K562 (cell line): Measurements from ENCODE around the gene MRPL9. TPM values are rescaled to one million over a fixed set of nuclear protein-coding genes. Genes with fewer than 3 reads are reported as not detected.

Source experiments
- ATAC-seq: fragments of 200-7000 bp; cut with Tn5 transposase; 3 replicates; pipeline ENCODE4 v1.9.1; 2020; ENCODE audit warnings: moderate library complexity
- BruUV-seq: library from RNA; stranded (reverse); fragments of 400-500 nt; replicated peaks from 2 replicates; lab custom pipeline; 2021; lab: Mats Ljungman, UMichigan
- CTCF ChIA-PET: fragments of 300-600 bp; formaldehyde crosslinking; extraction: SDS; loops from one replicate; lab custom pipeline; 2021; ENCODE audit warnings: low intra/inter-chr PET ratio; lab: Yijun Ruan, JAX
- POLR2A ChIA-PET: fragments of 300-600, 350-650 bp; sonication (Branson Sonifier 250); formaldehyde crosslinking; extraction: SDS; loops from one replicate; lab custom pipeline; 2021; ENCODE audit warnings: antibody characterized with exemption, inconsistent platforms; lab: Yijun Ruan, JAX
- DNase-seq, 4 experiments: peaks; one replicate each; pipeline versions ENCODE4 v3.0.0 to v3.0.0-alpha.2; 2011 to 2018; ENCODE audit warnings: low spot score in 3 of 4, mixed read lengths in 3 of 4; ENCODE audit errors: extremely low read depth in 1 of 4
- FAIRE-seq: peaks from 2 replicates; lab custom pipeline; 2011; peaks lifted over from hg19 to GRCh38; lab: Jason Lieb, UNC
- H2AFZ ChIP-seq: 2 replicates; pipeline ENCODE4 v1.6.0; 2011; ENCODE audit warnings: low read depth, low read length, control low read depth, inconsistent platforms
- H3K27ac ChIP-seq: fragments of 200-600 bp; 3 replicates; pipeline ENCODE4 v1.8.0; 2011; ENCODE audit warnings: low read depth, mild to moderate bottlenecking, control low read depth, inconsistent platforms, low read length, moderate library complexity, mixed read lengths; ENCODE audit errors: extremely low read depth
- H3K27me3 ChIP-seq, 2 experiments: fragments of 300-600 bp in 1 of 2; 2 replicates in 1 of 2; 3 replicates in 1 of 2; pipeline versions ENCODE4 v1.6.0 to v1.8.0; 2011; ENCODE audit warnings: inconsistent platforms in 2 of 2, low read length in 2 of 2, mild to moderate bottlenecking in 1 of 2, mixed read lengths in 1 of 2, moderate library complexity in 1 of 2; ENCODE audit not compliant: control insufficient read depth in 2 of 2, insufficient read depth in 2 of 2
- H3K36me3 ChIP-seq: fragments of 300-600 bp; 3 replicates; pipeline ENCODE4 v1.8.0; 2011; ENCODE audit warnings: mild to moderate bottlenecking, low read length, inconsistent platforms; ENCODE audit not compliant: control insufficient read depth, insufficient read depth
- H3K4me1 ChIP-seq, 2 experiments: fragments of 200-600 bp in 1 of 2; replicated peaks in 1 of 2; 2 replicates in 1 of 2; 3 replicates in 1 of 2; pipeline versions ENCODE4 v1.5.1 to v1.8.0; 2011; ENCODE audit warnings: inconsistent platforms in 2 of 2, low read length in 2 of 2, mild to moderate bottlenecking in 1 of 2, mixed read lengths in 1 of 2, moderate library complexity in 1 of 2; ENCODE audit not compliant: control insufficient read depth in 2 of 2, insufficient read depth in 2 of 2
- H3K4me2 ChIP-seq: 2 replicates; pipeline ENCODE4 v1.6.1; 2011; ENCODE audit warnings: low read length, control low read depth, inconsistent platforms, mixed read lengths; ENCODE audit not compliant: insufficient read depth
- H3K4me3 ChIP-seq: fragments of 200-600 bp; sonication (generic), shearing (Covaris generic); 2 replicates; pipeline ENCODE4 v1.5.1; 2016; ENCODE audit warnings: control low read depth, inconsistent platforms
- H3K79me2 ChIP-seq: fragments of 200-600 bp; 3 replicates; pipeline ENCODE4 v1.8.0; 2011; ENCODE audit warnings: low read length, inconsistent platforms; ENCODE audit not compliant: control insufficient read depth, insufficient read depth
- H3K9ac ChIP-seq, 2 experiments: 2 replicates each; pipeline versions ENCODE4 v1.6.0 to v1.6.1; 2011; ENCODE audit warnings: low read depth in 2 of 2, low read length in 2 of 2, control low read depth in 1 of 2, inconsistent platforms in 1 of 2, mild to moderate bottlenecking in 1 of 2, mixed read lengths in 1 of 2; ENCODE audit not compliant: insufficient read depth in 1 of 2
- H3K9me1 ChIP-seq: one replicate; pipeline ENCODE4 v1.6.0; 2011; ENCODE audit warnings: inconsistent platforms, mild to moderate bottlenecking, low read length, moderate library complexity; ENCODE audit not compliant: control insufficient read depth, insufficient read depth
- H3K9me3 ChIP-seq: replicated peaks from 2 replicates; pipeline ENCODE4 v1.5.1; 2011; ENCODE audit warnings: low read depth, low read length, inconsistent platforms; ENCODE audit not compliant: control insufficient read depth, insufficient read depth
- H4K20me1 ChIP-seq: replicated peaks from 2 replicates; pipeline ENCODE4 v1.6.1; 2011; ENCODE audit warnings: low read length, inconsistent platforms, mixed read lengths; ENCODE audit not compliant: control insufficient read depth, insufficient read depth
- CTBP1 ChIP-seq: fragments of 450-650 bp; IDR thresholded peaks from 2 replicates; pipeline ENCODE4 v1.6.1; 2016; ENCODE audit warnings: borderline replicate concordance
- EWSR1 ChIP-seq: fragments of 450-650 bp; IDR thresholded peaks from 2 replicates; pipeline ENCODE4 v1.6.1; 2018; ENCODE audit warnings: borderline replicate concordance, mild to moderate bottlenecking, low read depth, moderate library complexity; ENCODE audit not compliant: partially characterized antibody
- KLF1 ChIP-seq: fragments of 450-650 bp; IDR thresholded peaks from 2 replicates; pipeline ENCODE4 v1.6.1; 2016; ENCODE audit warnings: missing genetic modification characterization, missing compliant biosample characterization
- LCOR ChIP-seq: sonication (generic); formaldehyde crosslinking; IDR thresholded peaks from 2 replicates; pipeline ENCODE4 v1.8.0; 2022; ENCODE audit warnings: mild to moderate bottlenecking, missing genetic modification reagents
- MAFF ChIP-seq: IDR thresholded peaks from 2 replicates; pipeline ENCODE4 v1.6.1; 2012; ENCODE audit warnings: low read length, improper control_type of control experiment
- NFXL1 ChIP-seq: fragments of 450-650 bp; formaldehyde crosslinking; IDR thresholded peaks from 2 replicates; pipeline ENCODE4 v1.4.0; 2021; ENCODE audit warnings: mild to moderate bottlenecking
- RAD51 ChIP-seq: fragments of 450-650 bp; IDR thresholded peaks from 2 replicates; pipeline ENCODE4 v1.7.1; 2016; ENCODE audit warnings: low read depth, mild to moderate bottlenecking, borderline replicate concordance
- RBFOX2 ChIP-seq: fragments of 200-400 bp; formaldehyde crosslinking; IDR thresholded peaks from 2 replicates; pipeline ENCODE4 v1.6.1; 2017; ENCODE audit warnings: low read depth, mild to moderate bottlenecking, low read length, moderate library complexity
- RFX5 ChIP-seq: IDR thresholded peaks from 2 replicates; pipeline ENCODE4 v1.6.1; 2011; ENCODE audit warnings: low read depth, mild to moderate bottlenecking, improper control_type of control experiment, low read length
- SAP30 ChIP-seq: fragments of 200-600 bp; sonication (generic); IDR thresholded peaks from 2 replicates; pipeline ENCODE4 v1.6.1; 2012; ENCODE audit warnings: borderline replicate concordance, low read depth, mild to moderate bottlenecking, moderate library complexity, low read length, control low read depth, inconsistent platforms; ENCODE audit not compliant: insufficient read depth, poor library complexity, severe bottlenecking
- SMAD1 ChIP-seq: fragments of 150-350 bp; IDR thresholded peaks from 2 replicates; pipeline ENCODE4 v1.6.1; 2014; ENCODE audit warnings: low read length, low read depth; ENCODE audit not compliant: partially characterized antibody
- ZNF212 ChIP-seq: fragments of 450-650 bp; formaldehyde crosslinking; IDR thresholded peaks from 2 replicates; pipeline ENCODE4 v1.4.0; 2020; ENCODE audit warnings: mild to moderate bottlenecking
- ZNF347 ChIP-seq: fragments of 450-650 bp; formaldehyde crosslinking; IDR thresholded peaks from 2 replicates; pipeline ENCODE4 v1.4.0; 2020; ENCODE audit warnings: low read depth, mild to moderate bottlenecking, moderate library complexity
- ZNF766 ChIP-seq: fragments of 200-800 bp; sonication (Bioruptor generic); conservative IDR thresholded peaks from 2 replicates; pipeline ENCODE4 v1.6.1; 2016; ENCODE audit warnings: missing genetic modification characterization, missing compliant biosample characterization
- WGBS: fragments of 100-300 bp; shearing (Covaris generic); methylation state at CpG from one replicate; pipeline ENCODE4 v1.1.6; 2016; ENCODE audit warnings: low coverage, mixed read lengths; ENCODE audit not compliant: insufficient coverage; ENCODE audit errors: missing lambda C conversion rate; 5-methylcytosine and 5-hydroxymethylcytosine counted together
- in situ Hi-C: fragments of 300-500 bp; cut with MboI; formaldehyde crosslinking; loops from 4 replicates; pipeline ENCODE4 v1.15.0; 2018; ENCODE audit warnings: inconsistent platforms, mixed read lengths
- intact Hi-C: fragments of 100-400 bp; cut with micrococcal nuclease; formaldehyde crosslinking; loops from 2 replicates; pipeline ENCODE4 v1.14.2; 2022
- polyA plus RNA-seq, 8 experiments: library from polyadenylated mRNA; depleted of rRNA in 4 of 8; stranded (reverse) in 5 of 8; unstranded in 3 of 8; fragments of >200 nt; fragmentation: Nextera tagmentation in 2 of 8; fragmentation: Illumina TruSeq in 1 of 8; extraction: Ambion mirVana in 2 of 8; extraction: Trizol in 1 of 8; gene quantifications; 2 replicates each; pipeline versions ENCODE4 v1.2.1 to v1.2.3, GENCODE V29; 2011 to 2014; ENCODE audit warnings: inconsistent platforms in 1 of 8, missing spikeins in 1 of 8
- total RNA-seq, 7 experiments: library from RNA; depleted of rRNA in 6 of 7; stranded (reverse); fragments of >200 nt in 6 of 7; fragmentation: Illumina TruSeq in 2 of 7; extraction: Trizol in 2 of 7; gene quantifications; 2 replicates each; pipeline versions ENCODE4 v1.2.1 to v1.2.3, GENCODE V29; 2011 to 2021; ENCODE audit warnings: low replicate concordance in 1 of 7
- TF ChIP-seq, protein P1 (sequence below): fragments of 250-450 bp; sonication (Bioruptor Pico); IDR thresholded peaks from 2 replicates; pipeline ENCODE4 v1.9.0; 2021; ENCODE audit warnings: mild to moderate bottlenecking, inconsistent platforms
- TF ChIP-seq, protein P2 (sequence below): fragments of 450-650 bp; IDR thresholded peaks from 2 replicates; pipeline ENCODE4 v1.6.1; 2016; ENCODE audit warnings: mild to moderate bottlenecking

MRPL9 gene
- total and polyA plus RNA-seq, 9 of the 15 experiments (the other 6 are each of a cell fraction or from before 2014, with no cell fraction given) = 38.0 to 162 (median 111) TPM

GRCh38 chr1:151805066-151805820 is 41.9 kb upstream of the MRPL9 start, which contains the start of gene LINGO4:
Gene LINGO4, minus strand, starts transcription at chr1:151805419. Its CDS starts 2,715 bp downstream, at chr1:151802704.
- Histone ChIP-seq H3K4me3 (no peak within 1 kb of the TSS), H3K27me3 (peaks cover 55 to 85% of the 10 kb centered on the region in 2 experiments), H3K36me3 (no peaks in the 10 kb centered on the region), H3K4me2 (no peak within 1 kb of the TSS), H3K27ac (no peak within 1 kb of the TSS), H3K9me1 (no peaks in the 10 kb centered on the region), H3K9ac (peak within 1 kb of the TSS in 1 of 2 experiments; percentile 29; a peak in 1 of 4 replicates), H2AFZ (no peak within 1 kb of the TSS), H3K9me3 (no peaks in the 10 kb centered on the region), H3K79me2 (no peaks in the 10 kb centered on the region), H3K4me1 (peaks cover 0 to 8% of the 10 kb centered on the region in 2 experiments; a peak in 1 of 5 replicates), H4K20me1 (peaks cover 13% of the 10 kb centered on the region)
- ATAC-seq (no peak), FAIRE-seq (no peak), DNase-seq (no peak)
- under 1% methylated on average over 9 of the region's 12 CpGs for WGBS
- BruUV-seq = no TSS peak
- intact Hi-C loops (no loop called here), in situ Hi-C loops (no loop called here)
- CTCF ChIA-PET = no interaction called here
- no peak for TF ChIP-seq RBFOX2
- no peak for TF ChIP-seq KLF1 (tag)
- no peak for TF ChIP-seq RAD51
- TF ChIP-seq ZNF212 (CRISPR knock-in tag) = no peak
- TF ChIP-seq, protein P1, sequence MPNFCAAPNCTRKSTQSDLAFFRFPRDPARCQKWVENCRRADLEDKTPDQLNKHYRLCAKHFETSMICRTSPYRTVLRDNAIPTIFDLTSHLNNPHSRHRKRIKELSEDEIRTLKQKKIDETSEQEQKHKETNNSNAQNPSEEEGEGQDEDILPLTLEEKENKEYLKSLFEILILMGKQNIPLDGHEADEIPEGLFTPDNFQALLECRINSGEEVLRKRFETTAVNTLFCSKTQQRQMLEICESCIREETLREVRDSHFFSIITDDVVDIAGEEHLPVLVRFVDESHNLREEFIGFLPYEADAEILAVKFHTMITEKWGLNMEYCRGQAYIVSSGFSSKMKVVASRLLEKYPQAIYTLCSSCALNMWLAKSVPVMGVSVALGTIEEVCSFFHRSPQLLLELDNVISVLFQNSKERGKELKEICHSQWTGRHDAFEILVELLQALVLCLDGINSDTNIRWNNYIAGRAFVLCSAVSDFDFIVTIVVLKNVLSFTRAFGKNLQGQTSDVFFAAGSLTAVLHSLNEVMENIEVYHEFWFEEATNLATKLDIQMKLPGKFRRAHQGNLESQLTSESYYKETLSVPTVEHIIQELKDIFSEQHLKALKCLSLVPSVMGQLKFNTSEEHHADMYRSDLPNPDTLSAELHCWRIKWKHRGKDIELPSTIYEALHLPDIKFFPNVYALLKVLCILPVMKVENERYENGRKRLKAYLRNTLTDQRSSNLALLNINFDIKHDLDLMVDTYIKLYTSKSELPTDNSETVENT (CRISPR knock-in tag) = no peak
- TF ChIP-seq SMAD1 = no peak
- no peak for TF ChIP-seq MAFF
- no peak for TF ChIP-seq LCOR (CRISPR knock-in tag)
- no peak for TF ChIP-seq ZNF347
- TF ChIP-seq ZNF766 (CRISPR knock-in tag) = no peak
- TF ChIP-seq CTBP1 = no peak
- TF ChIP-seq, protein P2, sequence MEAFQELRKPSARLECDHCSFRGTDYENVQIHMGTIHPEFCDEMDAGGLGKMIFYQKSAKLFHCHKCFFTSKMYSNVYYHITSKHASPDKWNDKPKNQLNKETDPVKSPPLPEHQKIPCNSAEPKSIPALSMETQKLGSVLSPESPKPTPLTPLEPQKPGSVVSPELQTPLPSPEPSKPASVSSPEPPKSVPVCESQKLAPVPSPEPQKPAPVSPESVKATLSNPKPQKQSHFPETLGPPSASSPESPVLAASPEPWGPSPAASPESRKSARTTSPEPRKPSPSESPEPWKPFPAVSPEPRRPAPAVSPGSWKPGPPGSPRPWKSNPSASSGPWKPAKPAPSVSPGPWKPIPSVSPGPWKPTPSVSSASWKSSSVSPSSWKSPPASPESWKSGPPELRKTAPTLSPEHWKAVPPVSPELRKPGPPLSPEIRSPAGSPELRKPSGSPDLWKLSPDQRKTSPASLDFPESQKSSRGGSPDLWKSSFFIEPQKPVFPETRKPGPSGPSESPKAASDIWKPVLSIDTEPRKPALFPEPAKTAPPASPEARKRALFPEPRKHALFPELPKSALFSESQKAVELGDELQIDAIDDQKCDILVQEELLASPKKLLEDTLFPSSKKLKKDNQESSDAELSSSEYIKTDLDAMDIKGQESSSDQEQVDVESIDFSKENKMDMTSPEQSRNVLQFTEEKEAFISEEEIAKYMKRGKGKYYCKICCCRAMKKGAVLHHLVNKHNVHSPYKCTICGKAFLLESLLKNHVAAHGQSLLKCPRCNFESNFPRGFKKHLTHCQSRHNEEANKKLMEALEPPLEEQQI = no peak
- TF ChIP-seq NFXL1 (CRISPR knock-in tag) = no peak
- TF ChIP-seq SAP30 = no peak
- no peak for TF ChIP-seq EWSR1
- TF ChIP-seq RFX5 = no peak
- POLR2A ChIA-PET = no interaction called here
